Retinal pigment epithelial cell (primary cell): ENCODE results near the gene RAB11FIP4.

Experiments used
- DNase-seq: peaks from one replicate; pipeline ENCODE4 v3.0.0-alpha.2; 2010; ENCODE audit warnings: low read depth
- H3K4me3 ChIP-seq: 2 replicates; pipeline ENCODE4 v1.5.1; 2011; ENCODE audit warnings: mild to moderate bottlenecking, low read length, control low read depth, moderate library complexity
- CTCF ChIP-seq: conservative IDR thresholded peaks from 2 replicates; pipeline ENCODE4 v1.5.1; 2011; ENCODE audit warnings: low read depth, low read length, control low read depth, inconsistent platforms

The RAB11FIP4 gene

DNA sequence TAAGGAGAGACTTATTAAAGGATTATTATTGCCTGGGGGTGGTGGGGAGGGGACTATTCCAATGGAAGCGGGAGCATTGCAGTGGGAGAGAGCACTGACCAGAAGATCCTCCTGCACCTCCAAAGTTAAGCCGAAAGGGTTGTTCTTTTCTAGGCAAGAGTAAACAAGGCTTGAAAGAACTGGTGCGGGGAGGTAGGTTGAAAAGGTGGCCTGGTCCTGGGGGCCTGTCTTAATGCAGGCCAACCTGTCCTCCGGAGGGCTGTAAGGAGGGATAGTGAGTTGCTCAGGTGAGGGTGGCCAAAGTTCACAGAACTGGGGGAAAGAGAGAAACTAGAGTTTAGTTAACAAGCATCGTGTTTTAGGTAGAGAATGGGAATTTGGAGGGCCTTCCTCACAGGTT is 65.3 kb downstream of the RAB11FIP4 start:
- H3K4me3 ChIP-seq: no peak overlapping the region
- no peak for TF ChIP-seq CTCF
- DNase-seq: no peak

GRCh38 chr17:31457391-31458234 is 66.1 kb downstream of the RAB11FIP4 start:
- no peak for DNase-seq
- H3K4me3 ChIP-seq: no peak overlapping the region
- no peak for TF ChIP-seq CTCF

GRCh38 chr17:31458829-31459228 is 67.4 kb downstream of the RAB11FIP4 start:
- no peak for TF ChIP-seq CTCF

GRCh38 chr17:31459716-31460115 is 68.2 kb downstream of the RAB11FIP4 start:
- DNase-seq: no peak
- no peak overlapping the region for H3K4me3 ChIP-seq
- no peak for TF ChIP-seq CTCF

More at GRCh38 chr17:31458829-31459228, 67.4 kb downstream of the RAB11FIP4 start:
- no peak overlapping the region for H3K4me3 ChIP-seq
- no peak for DNase-seq

DNA sequence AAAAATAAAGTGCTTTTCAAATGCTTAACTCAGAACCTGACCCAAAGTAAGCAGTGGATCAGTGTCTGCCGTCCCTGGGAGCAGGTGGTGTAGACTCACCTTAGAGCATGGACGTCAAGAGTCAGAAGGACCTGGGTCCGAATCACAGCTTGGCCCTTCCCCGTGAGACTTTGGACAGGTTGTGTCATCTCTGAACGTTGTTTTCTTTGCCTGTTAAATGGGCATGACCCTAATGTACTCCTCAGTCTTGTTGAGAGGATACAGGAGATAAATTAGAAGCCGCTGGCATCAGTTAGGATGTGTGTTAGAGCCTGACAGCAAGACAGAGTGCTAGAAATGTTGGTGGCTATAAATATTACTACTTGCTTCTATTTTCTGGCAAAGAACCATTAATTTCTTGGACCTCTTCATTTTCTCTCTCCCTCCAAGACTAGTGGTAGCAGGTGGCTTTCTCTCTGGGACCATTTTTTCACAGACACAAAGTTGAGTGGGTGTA is 68.8 kb downstream of the RAB11FIP4 start:
- H3K4me3 ChIP-seq: no peak overlapping the region
- TF ChIP-seq CTCF: no peak
- DNase-seq: no peak

GRCh38 chr17:31461227-31461810 is 69.8 kb downstream of the RAB11FIP4 start:
- no peak overlapping the region for H3K4me3 ChIP-seq
- DNase-seq: no peak
- TF ChIP-seq CTCF: no peak
